Hematopoietic multipotent progenitor cell treated with erythropoietin and hydrocortisone succinate and interleukin-3 and kit ligand, for 8 days (in vitro differentiated cells): ENCODE results near the gene LMF2.
A peak's percentile ranks its signal among the peaks of the same experiment; 100 is the strongest.
"Not testable (repeated sequence)": the region's sequence is repeated elsewhere in the genome, so short reads cannot be mapped to it uniquely, and the experiment has no call there.

Experiments used
- DNase-seq: peaks from one replicate; pipeline ENCODE4 v3.0.0-alpha.2; 2015

Gene LMF2

GRCh38 chr22:50533856-50534711, 26.6 kb upstream of the LMF2 start:
- not testable (repeated sequence) for DNase-seq

- DNase-seq, result no peak
Observed at GRCh38 chr22:50532824-50533796, 25.6 kb upstream of the LMF2 start.

GRCh38 chr22:50531962-50532674, 24.6 kb upstream of the LMF2 start:
- no peak for DNase-seq

GRCh38 chr22:50531546-50531961, 24.1 kb upstream of the LMF2 start:
- no peak for DNase-seq

- peak; percentile 85 for DNase-seq
Observed at GRCh38 chr22:50530877-50531545, 23.5 kb upstream of the LMF2 start.

- DNase-seq, result peak; percentile 44
Observed at GRCh38 chr22:50530580-50530876, 23.0 kb upstream of the LMF2 start.

GRCh38 chr22:50529897-50530579, 22.5 kb upstream of the LMF2 start, which contains the start of gene TYMP:
TYMP (minus strand) TSS chr22:50530012; CDS start chr22:50529709, 303 bp downstream.
- DNase-seq, result peak; percentile 81

GRCh38 chr22:50529416-50529896, 22.0 kb upstream of the LMF2 start:
- no peak for DNase-seq

GRCh38 chr22:50528682-50529415, 21.3 kb upstream of the LMF2 start:
- DNase-seq, result no peak

GRCh38 chr22:50527921-50528681, 20.6 kb upstream of the LMF2 start:
- DNase-seq, result no peak

- peak; percentile 75 for DNase-seq
Observed at GRCh38 chr22:50526834-50527801, 19.6 kb upstream of the LMF2 start.

GRCh38 chr22:50526108-50526833, 18.8 kb upstream of the LMF2 start:
- DNase-seq, result peak; percentile 77

- no peak for DNase-seq
Observed at GRCh38 chr22:50525858-50526107, 18.3 kb upstream of the LMF2 start.

GRCh38 chr22:50525104-50525857, 17.8 kb upstream of the LMF2 start, which contains the start of gene SCO2:
SCO2 (minus strand) TSS chr22:50525598; CDS start chr22:50524411, 1,187 bp downstream.
- peak; percentile 96 for DNase-seq

- DNase-seq, result no peak
Observed at GRCh38 chr22:50524676-50525103, 17.2 kb upstream of the LMF2 start.

- DNase-seq, result no peak
Observed at GRCh38 chr22:50523806-50524675, 16.5 kb upstream of the LMF2 start.

- no peak for DNase-seq
Observed at GRCh38 chr22:50523458-50523805, 15.9 kb upstream of the LMF2 start.
